ENCODE data around the gene MKRN2.
"Not testable (repeated sequence)": the region's sequence is repeated elsewhere in the genome, so short reads cannot be mapped to it uniquely, and the experiment has no call there.

MKRN2 gene

DNA sequence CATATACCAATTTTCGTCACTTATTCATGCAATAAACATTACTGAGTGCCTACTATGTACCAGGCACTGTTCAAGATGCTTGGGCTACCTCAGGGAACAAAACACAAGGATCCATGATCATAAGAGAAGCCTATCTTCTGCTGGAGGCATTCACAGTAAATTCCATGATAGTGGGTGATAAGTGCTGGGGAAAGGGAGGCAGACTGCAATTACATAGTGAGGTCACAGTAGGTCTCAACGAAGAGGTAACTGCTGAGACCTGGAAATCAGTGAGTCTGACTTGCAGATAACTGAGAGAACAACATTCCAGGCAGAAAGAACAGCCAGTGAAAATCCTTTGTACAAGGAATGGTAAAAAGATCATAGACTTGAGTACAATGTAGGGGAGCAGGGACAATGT lies 73.4 kb downstream of the MKRN2 start:
- DNase-seq (ENCODE audit: low read depth in 2 of 2), result no peak

- not testable (repeated sequence) for DNase-seq (ENCODE audit: low read depth in 2 of 2)
These were observed 74.0 kb downstream of the MKRN2 start for GRCh38 chr3:12630843-12631242.

- DNase-seq (ENCODE audit: low read depth in 2 of 2), result no peak
These were observed 75.6 kb downstream of the MKRN2 start for GRCh38 chr3:12632523-12632922.

GRCh38 chr3:12633108-12633507 lies 76.2 kb downstream of the MKRN2 start:
- DNase-seq (ENCODE audit: low read depth in 2 of 2), result no peak
